SH-SY5Y (cell line): ENCODE results near the gene NOL4L.

Experiments
- GATA2 ChIP-seq: IDR thresholded peaks from 2 replicates; pipeline ENCODE4 v1.6.1; 2011; ENCODE audit warnings: mild to moderate bottlenecking, low read depth, low read length
- GATA3 ChIP-seq: IDR thresholded peaks from 2 replicates; pipeline ENCODE4 v1.6.1; 2011; ENCODE audit warnings: low read depth, mild to moderate bottlenecking, low read length, moderate library complexity

GRCh38 chr20:32431457-32431856 lies 153.7 kb downstream of the NOL4L start:
- TF ChIP-seq GATA2 (no peak), GATA3 (no peak)
